Measurements from ENCODE around the gene MRPL46. TPM values are rescaled to one million over a fixed set of nuclear protein-coding genes. Genes with fewer than 3 reads are reported as not detected.

The MRPL46 gene
- total and polyA plus RNA-seq, 2 experiments from 2014 or later = 32.9 to 59.4 TPM

DNA sequence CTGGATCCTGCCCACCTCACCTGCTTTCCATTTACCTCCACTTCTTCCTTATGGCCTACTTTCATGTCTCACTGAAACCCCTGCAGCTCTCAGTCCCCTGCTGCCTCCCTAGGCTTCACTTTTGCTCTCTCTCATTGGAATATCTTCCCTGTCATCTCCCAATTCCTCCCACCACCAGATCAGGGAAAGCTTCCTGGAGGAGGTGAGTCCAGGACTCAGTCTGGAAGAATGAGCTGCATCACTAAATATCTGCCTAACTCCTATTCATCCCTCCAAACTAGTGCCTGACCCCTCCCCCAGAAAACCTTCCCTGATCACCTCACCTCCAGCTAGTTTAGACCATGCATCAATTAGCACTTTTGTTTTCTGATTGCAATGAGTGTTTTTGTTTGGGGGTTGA lies 37.1 kb downstream of the MRPL46 start:
- Histone ChIP-seq H3K9me3 (ENCODE audit: low read depth) (no peaks in the 10 kb centered on the region), H3K4me1 (ENCODE audit: low read depth) (no peaks in the 10 kb centered on the region), H3K27me3 (no peaks in the 10 kb centered on the region), H3K27ac (no peak overlapping the region), H3K4me3 (no peak overlapping the region), H3K36me3 (no peaks in the 10 kb centered on the region)
- TF ChIP-seq, protein P1, sequence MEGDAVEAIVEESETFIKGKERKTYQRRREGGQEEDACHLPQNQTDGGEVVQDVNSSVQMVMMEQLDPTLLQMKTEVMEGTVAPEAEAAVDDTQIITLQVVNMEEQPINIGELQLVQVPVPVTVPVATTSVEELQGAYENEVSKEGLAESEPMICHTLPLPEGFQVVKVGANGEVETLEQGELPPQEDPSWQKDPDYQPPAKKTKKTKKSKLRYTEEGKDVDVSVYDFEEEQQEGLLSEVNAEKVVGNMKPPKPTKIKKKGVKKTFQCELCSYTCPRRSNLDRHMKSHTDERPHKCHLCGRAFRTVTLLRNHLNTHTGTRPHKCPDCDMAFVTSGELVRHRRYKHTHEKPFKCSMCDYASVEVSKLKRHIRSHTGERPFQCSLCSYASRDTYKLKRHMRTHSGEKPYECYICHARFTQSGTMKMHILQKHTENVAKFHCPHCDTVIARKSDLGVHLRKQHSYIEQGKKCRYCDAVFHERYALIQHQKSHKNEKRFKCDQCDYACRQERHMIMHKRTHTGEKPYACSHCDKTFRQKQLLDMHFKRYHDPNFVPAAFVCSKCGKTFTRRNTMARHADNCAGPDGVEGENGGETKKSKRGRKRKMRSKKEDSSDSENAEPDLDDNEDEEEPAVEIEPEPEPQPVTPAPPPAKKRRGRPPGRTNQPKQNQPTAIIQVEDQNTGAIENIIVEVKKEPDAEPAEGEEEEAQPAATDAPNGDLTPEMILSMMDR (IDR thresholded peaks at IDR 0.05; ENCODE audit: low read depth, low read length) = no peak
- DNase-seq (ENCODE audit: low read depth in 1 of 2, low spot score in 1 of 2) = no peak

DNA sequence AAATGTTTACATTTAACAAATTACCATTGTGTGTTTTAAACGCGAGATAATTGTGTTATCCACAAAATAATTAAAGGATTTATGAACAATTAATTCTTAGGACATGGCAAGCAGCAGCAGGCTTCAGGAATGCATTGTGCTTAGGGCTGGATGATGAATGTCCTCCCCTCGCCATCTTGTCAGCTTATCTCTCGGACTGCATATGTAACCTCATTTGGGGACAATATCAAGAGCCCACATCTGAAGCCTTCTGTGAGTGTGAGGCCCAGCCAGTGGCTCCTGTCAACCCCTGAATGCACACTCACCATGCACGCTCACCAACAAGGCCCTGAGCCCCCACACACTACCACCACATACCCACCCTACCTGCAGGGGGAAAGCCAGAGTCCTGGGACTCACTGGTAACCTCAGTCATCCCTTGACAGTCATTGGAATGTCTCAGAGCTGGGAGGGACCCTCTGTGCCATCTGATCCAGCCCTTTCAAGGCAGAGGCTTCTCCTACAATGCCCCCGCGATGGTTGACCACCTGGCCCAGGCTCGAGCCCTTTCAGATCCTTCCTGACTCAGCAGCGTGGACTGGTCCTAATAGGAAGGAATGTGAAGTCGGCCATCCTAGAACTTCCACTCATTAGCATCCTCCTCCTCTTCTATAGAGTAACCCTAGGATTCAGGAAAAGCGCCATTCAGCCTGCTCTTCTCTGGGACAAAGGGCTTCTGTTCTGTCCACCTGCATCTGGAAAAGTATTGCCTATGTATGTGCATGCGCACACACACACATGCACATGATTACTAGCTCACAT lies 38.2 kb downstream of the MRPL46 start:
- no peak overlapping the region for H3K4me3 ChIP-seq
- TF ChIP-seq, protein P1 (IDR thresholded peaks at IDR 0.05; ENCODE audit: low read depth, low read length) = no peak
- no peaks in the 10 kb centered on the region for H3K4me1 ChIP-seq (ENCODE audit: low read depth)
- no peaks in the 10 kb centered on the region for H3K9me3 ChIP-seq (ENCODE audit: low read depth)
- no peaks in the 10 kb centered on the region for H3K36me3 ChIP-seq
- no peaks in the 10 kb centered on the region for H3K27me3 ChIP-seq
- DNase-seq (ENCODE audit: low read depth in 1 of 2, low spot score in 1 of 2) = no peak
- no peak overlapping the region for H3K27ac ChIP-seq

DNA sequence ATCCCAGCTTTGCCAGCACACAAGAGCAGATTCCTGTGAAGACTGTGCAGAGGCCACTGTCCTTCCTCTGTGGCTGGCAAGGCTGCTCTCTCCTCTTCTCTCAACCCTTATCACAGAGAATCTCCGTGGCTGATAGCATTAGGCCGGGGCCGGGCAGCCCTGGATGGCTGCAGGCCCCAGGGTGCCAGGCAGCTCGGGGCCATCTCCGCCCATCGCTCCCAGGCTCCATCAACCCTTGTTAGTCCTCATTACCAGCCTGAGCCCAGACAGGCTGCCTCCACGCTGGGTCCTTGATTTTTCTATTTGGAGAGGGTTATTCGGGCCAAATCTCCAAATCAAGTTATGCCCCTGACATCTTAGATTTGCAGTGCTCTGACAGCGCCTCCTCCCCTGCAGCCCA lies 39.1 kb downstream of the MRPL46 start:
- H3K27me3 ChIP-seq = no peaks in the 10 kb centered on the region

DNA sequence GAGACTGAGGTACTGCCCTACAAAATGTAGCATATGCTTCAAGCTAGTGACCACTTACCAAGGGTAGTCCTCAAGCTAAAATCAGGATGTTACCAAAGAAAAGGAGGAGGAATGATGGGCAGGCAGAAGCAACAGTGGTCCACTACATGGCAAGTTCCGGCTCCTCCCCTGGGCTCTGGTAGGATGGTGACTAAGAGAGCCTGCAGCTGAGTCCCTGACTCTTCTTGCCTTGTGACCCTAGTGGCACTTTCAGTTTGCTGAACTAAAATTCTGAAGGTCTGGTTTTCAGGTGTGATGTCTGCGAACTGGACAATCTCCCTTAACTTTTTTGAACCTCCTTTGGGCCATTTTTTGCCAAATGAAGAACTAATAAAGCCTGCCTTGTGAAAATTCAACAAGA lies 40.9 kb downstream of the MRPL46 start:
- H3K4me3 ChIP-seq = no peak overlapping the region
- H3K36me3 ChIP-seq = no peaks in the 10 kb centered on the region
- H3K9me3 ChIP-seq (ENCODE audit: low read depth) = no peaks in the 10 kb centered on the region
- no peaks in the 10 kb centered on the region for H3K27me3 ChIP-seq
- DNase-seq (ENCODE audit: low read depth in 1 of 2, low spot score in 1 of 2) = no peak
- no peak overlapping the region for H3K27ac ChIP-seq
- no peaks in the 10 kb centered on the region for H3K4me1 ChIP-seq (ENCODE audit: low read depth)
- TF ChIP-seq, protein P1 (IDR thresholded peaks at IDR 0.05; ENCODE audit: low read depth, low read length) = no peak

More for the DNA sequence above, 39.1 kb downstream of the MRPL46 start:
- Histone ChIP-seq H3K4me1 (ENCODE audit: low read depth) (no peaks in the 10 kb centered on the region), H3K4me3 (no peak overlapping the region), H3K27ac (no peak overlapping the region), H3K9me3 (ENCODE audit: low read depth) (no peaks in the 10 kb centered on the region), H3K36me3 (no peaks in the 10 kb centered on the region)
- no peak for DNase-seq (ENCODE audit: low read depth in 1 of 2, low spot score in 1 of 2)
- TF ChIP-seq, protein P1 (IDR thresholded peaks at IDR 0.05; ENCODE audit: low read depth, low read length) = no peak

DNA sequence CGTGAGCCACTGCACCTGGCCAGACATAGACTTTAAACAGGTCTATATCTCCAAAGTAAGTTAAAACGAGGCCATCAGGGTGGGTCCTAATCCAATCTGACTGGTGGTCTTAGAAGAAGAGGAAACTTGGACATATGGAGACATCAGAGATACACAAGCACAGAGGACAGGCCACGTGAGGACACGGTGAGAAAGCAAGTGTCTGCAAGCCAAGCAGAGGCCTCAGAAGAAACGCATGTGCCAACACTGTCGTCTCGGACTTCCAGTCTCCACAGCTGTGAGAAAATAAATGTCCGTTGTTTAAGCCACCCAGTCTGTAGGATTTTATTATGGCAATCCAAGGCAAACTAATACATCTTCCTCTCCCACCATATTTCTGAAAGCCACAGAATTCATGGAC lies 43.9 kb downstream of the MRPL46 start:
- no peaks in the 10 kb centered on the region for H3K36me3 ChIP-seq
- no peaks in the 10 kb centered on the region for H3K9me3 ChIP-seq (ENCODE audit: low read depth)
- H3K4me1 ChIP-seq (ENCODE audit: low read depth) = no peaks in the 10 kb centered on the region
- no peaks in the 10 kb centered on the region for H3K27me3 ChIP-seq
- TF ChIP-seq, protein P1 (IDR thresholded peaks at IDR 0.05; ENCODE audit: low read depth, low read length) = no peak
- H3K4me3 ChIP-seq = no peak overlapping the region
- no peak for DNase-seq (ENCODE audit: low read depth in 1 of 2, low spot score in 1 of 2)
- H3K27ac ChIP-seq = no peak overlapping the region

All from cardiac muscle cell (in vitro differentiated cells and primary cell).